ENCODE measurements around the gene SIGLEC14. TPM values are rescaled to one million over a fixed set of nuclear protein-coding genes. Genes with fewer than 3 reads are reported as not detected.
"Not testable (repeated sequence)": the region's sequence is repeated elsewhere in the genome, so short reads cannot be mapped to it uniquely, and the experiment has no call there.

Gene SIGLEC14, protein sequence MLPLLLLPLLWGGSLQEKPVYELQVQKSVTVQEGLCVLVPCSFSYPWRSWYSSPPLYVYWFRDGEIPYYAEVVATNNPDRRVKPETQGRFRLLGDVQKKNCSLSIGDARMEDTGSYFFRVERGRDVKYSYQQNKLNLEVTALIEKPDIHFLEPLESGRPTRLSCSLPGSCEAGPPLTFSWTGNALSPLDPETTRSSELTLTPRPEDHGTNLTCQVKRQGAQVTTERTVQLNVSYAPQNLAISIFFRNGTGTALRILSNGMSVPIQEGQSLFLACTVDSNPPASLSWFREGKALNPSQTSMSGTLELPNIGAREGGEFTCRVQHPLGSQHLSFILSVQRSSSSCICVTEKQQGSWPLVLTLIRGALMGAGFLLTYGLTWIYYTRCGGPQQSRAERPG
- total RNA-seq (not detected), polyA plus RNA-seq (under 1 TPM in 2 of 4 donors, not detected in 2; 0.08 to 0.18 TPM)

GRCh38 chr19:51646730-51647129, at the start of gene SIGLEC14:
Gene SIGLEC14 (minus strand): TSS chr19:51646825. CDS start chr19:51646759, 66 bp downstream.
- not testable (repeated sequence) for H3K27ac Mint-ChIP-seq; H3K9me3 ChIP-seq (ENCODE audit: control insufficient read depth in 2 of 2, low read length in 2 of 2); H3K9me3 Mint-ChIP-seq; H3K36me3 Mint-ChIP-seq; DNase-seq; H3K4me3 Mint-ChIP-seq; H3K36me3 ChIP-seq (ENCODE audit: control insufficient read depth, insufficient read depth, low read length); H3K4me1 ChIP-seq (ENCODE audit: control insufficient read depth, insufficient read depth, low read length, poor library complexity, severe bottlenecking); H3K27me3 Mint-ChIP-seq; ATAC-seq (ENCODE audit: low read depth in 2 of 2); H3K4me1 Mint-ChIP-seq; H3K27ac ChIP-seq (ENCODE audit: insufficient read depth, low read length, poor library complexity, severe bottlenecking); H3K4me3 ChIP-seq (ENCODE audit: low read depth, low read length); H3K27me3 ChIP-seq (ENCODE audit: control insufficient read depth, insufficient read depth, low read length)

- H3K4me1 ChIP-seq (ENCODE audit: control insufficient read depth, insufficient read depth, low read length, poor library complexity, severe bottlenecking), result peaks cover 4% of the 10 kb centered on the region
- H3K4me1 Mint-ChIP-seq, result peaks cover 0 to 8% (median 0%) of the 10 kb centered on the region in 4 donors
- no peaks in the 10 kb centered on the region for H3K36me3 Mint-ChIP-seq
- H3K27me3 Mint-ChIP-seq, result peaks cover 7% of the 10 kb centered on the region
- ATAC-seq (ENCODE audit: low read depth in 2 of 2) (no peak), DNase-seq (no peak)
- no peaks in the 10 kb centered on the region for H3K36me3 ChIP-seq (ENCODE audit: control insufficient read depth, insufficient read depth, low read length)
- peak overlapping the region in 1 of 3 donors; percentile 6 for H3K27ac Mint-ChIP-seq
- H3K9me3 ChIP-seq (ENCODE audit: control insufficient read depth in 2 of 2, low read length in 2 of 2), result no peaks in the 10 kb centered on the region
- no peak overlapping the region for H3K27ac ChIP-seq (ENCODE audit: insufficient read depth, low read length, poor library complexity, severe bottlenecking)
- H3K4me3 ChIP-seq (ENCODE audit: low read depth, low read length), result no peak overlapping the region
- H3K27me3 ChIP-seq (ENCODE audit: control insufficient read depth, insufficient read depth, low read length), result no peaks in the 10 kb centered on the region
- peak overlapping the region in 2 of 4 donors; percentile 51 to 69 for H3K4me3 Mint-ChIP-seq
- H3K9me3 Mint-ChIP-seq, result no peaks in the 10 kb centered on the region
Measured at GRCh38 chr19:51695702-51696315, 49.2 kb upstream of the SIGLEC14 start.

GRCh38 chr19:51695088-51695487, 48.5 kb upstream of the SIGLEC14 start:
- Histone ChIP-seq H3K4me1 (ENCODE audit: control insufficient read depth, insufficient read depth, low read length, poor library complexity, severe bottlenecking) (peaks cover 11% of the 10 kb centered on the region), H3K36me3 (ENCODE audit: control insufficient read depth, insufficient read depth, low read length) (no peaks in the 10 kb centered on the region), H3K9me3 (ENCODE audit: control insufficient read depth in 2 of 2, low read length in 2 of 2) (no peaks in the 10 kb centered on the region), H3K27ac (ENCODE audit: insufficient read depth, low read length, poor library complexity, severe bottlenecking) (no peak overlapping the region), H3K4me3 (ENCODE audit: low read depth, low read length) (no peak overlapping the region), H3K27me3 (ENCODE audit: control insufficient read depth, insufficient read depth, low read length) (no peaks in the 10 kb centered on the region)
- Mint-ChIP-seq H3K4me1 (peaks cover 0 to 10% (median 0%) of the 10 kb centered on the region in 4 donors), H3K27me3 (no peaks in the 10 kb centered on the region), H3K9me3 (no peaks in the 10 kb centered on the region), H3K4me3 (no peak overlapping the region), H3K27ac (no peak overlapping the region), H3K36me3 (no peaks in the 10 kb centered on the region)
- DNase-seq, result no peak
- no peak for ATAC-seq (ENCODE audit: low read depth in 2 of 2)

DNA sequence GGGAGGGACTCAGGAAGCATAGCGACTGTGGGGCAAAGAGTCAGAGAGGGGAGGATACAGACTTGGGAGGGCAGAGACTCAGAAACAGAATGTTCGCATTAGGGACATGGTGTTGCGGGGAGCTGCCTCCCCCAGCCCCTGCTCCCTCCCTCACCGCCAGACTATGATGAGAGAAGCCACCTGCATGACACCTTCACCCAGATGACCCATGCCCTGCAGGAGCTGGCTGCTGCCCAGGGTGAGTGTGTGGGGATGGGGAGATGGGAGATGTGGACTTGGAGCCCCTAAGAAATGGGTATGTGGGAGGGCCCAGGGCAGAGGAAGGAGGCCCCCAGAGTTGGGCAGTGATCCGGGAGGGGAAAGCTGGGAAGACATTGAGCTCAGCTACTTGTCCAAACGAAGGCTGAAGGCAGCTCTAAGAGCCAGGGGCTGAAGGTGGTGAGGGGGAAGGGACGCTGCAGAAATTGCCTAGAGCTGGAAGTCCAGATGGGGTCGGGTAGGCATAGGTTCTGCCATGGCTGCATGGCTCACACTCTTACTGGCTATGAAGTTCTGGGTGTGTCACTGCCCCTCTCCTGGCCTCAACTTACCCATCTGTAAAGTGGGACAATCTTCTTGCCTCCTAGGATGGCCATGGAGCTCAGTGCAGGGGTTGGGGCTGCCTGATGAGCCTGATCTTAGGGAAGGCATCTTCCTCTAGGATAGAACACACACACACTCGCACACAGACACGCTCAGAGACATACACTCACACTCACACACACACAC, 47.9 kb upstream of the SIGLEC14 start:
- Histone ChIP-seq H3K36me3 (ENCODE audit: control insufficient read depth, insufficient read depth, low read length) (no peaks in the 10 kb centered on the region), H3K9me3 (ENCODE audit: control insufficient read depth in 2 of 2, low read length in 2 of 2) (no peaks in the 10 kb centered on the region), H3K27ac (ENCODE audit: insufficient read depth, low read length, poor library complexity, severe bottlenecking) (no peak overlapping the region), H3K27me3 (ENCODE audit: control insufficient read depth, insufficient read depth, low read length) (no peaks in the 10 kb centered on the region), H3K4me1 (ENCODE audit: control insufficient read depth, insufficient read depth, low read length, poor library complexity, severe bottlenecking) (peaks cover 16% of the 10 kb centered on the region), H3K4me3 (ENCODE audit: low read depth, low read length) (no peak overlapping the region)
- H3K36me3 Mint-ChIP-seq, result no peaks in the 10 kb centered on the region
- ATAC-seq (ENCODE audit: low read depth in 2 of 2) (no peak), DNase-seq (no peak)
- H3K27ac Mint-ChIP-seq, result peak overlapping the region in 1 of 3 donors; percentile 75
- H3K9me3 Mint-ChIP-seq, result no peaks in the 10 kb centered on the region
- H3K27me3 Mint-ChIP-seq, result no peaks in the 10 kb centered on the region
- peak overlapping the region in 1 of 4 donors; percentile 20 for H3K4me3 Mint-ChIP-seq
- peaks cover 0 to 13% (median 0%) of the 10 kb centered on the region in 4 donors for H3K4me1 Mint-ChIP-seq

DNA sequence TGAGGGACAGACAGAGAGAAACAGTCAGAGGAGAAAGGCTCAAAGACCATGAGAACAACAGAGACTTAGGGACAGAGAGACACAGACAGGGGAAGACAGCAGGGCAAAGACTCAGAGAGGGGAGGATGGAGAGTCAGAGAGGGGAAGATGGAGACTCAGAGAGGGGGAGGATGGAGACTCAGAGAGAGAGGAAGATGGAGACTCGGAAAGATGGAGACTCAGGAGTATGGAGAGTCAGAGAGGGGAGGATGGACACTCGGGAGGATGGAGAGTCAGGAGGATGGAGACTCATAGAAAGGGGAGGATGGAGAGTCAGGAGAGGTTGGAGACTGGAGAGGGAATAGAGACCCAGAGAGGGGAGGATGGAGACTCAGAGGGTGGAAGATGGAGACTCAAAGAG, 47.2 kb upstream of the SIGLEC14 start:
- no peak for DNase-seq
- Mint-ChIP-seq H3K36me3 (no peaks in the 10 kb centered on the region), H3K9me3 (no peaks in the 10 kb centered on the region), H3K4me1 (peaks cover 0 to 13% (median 0%) of the 10 kb centered on the region in 4 donors), H3K27ac (peak overlapping the region in 1 of 3 donors; percentile 75), H3K4me3 (peak overlapping the region in 2 of 4 donors; percentile 14 to 20), H3K27me3 (peaks cover under 1% of the 10 kb centered on the region)
- H3K4me1 ChIP-seq (ENCODE audit: control insufficient read depth, insufficient read depth, low read length, poor library complexity, severe bottlenecking), result peaks cover 16% of the 10 kb centered on the region
- no peaks in the 10 kb centered on the region for H3K9me3 ChIP-seq (ENCODE audit: control insufficient read depth in 2 of 2, low read length in 2 of 2)
- H3K27me3 ChIP-seq (ENCODE audit: control insufficient read depth, insufficient read depth, low read length), result no peaks in the 10 kb centered on the region
- no peak overlapping the region for H3K27ac ChIP-seq (ENCODE audit: insufficient read depth, low read length, poor library complexity, severe bottlenecking)
- H3K4me3 ChIP-seq (ENCODE audit: low read depth, low read length), result no peak overlapping the region
- no peaks in the 10 kb centered on the region for H3K36me3 ChIP-seq (ENCODE audit: control insufficient read depth, insufficient read depth, low read length)
- no peak for ATAC-seq (ENCODE audit: low read depth in 2 of 2)

GRCh38 chr19:51693260-51693659, 46.6 kb upstream of the SIGLEC14 start, which contains the start of gene SPACA6:
Gene SPACA6 (plus strand): TSS chr19:51693330. CDS start chr19:51693527, 197 bp downstream.
- Mint-ChIP-seq H3K27me3 (peaks cover 6% of the 10 kb centered on the region), H3K27ac (peak within 1 kb of the TSS in 1 of 3 donors; percentile 75), H3K4me1 (peaks cover 0 to 19% (median 0%) of the 10 kb centered on the region in 4 donors), H3K9me3 (peaks cover 0 to 1% (median 0%) of the 10 kb centered on the region in 7 donors), H3K36me3 (no peaks in the 10 kb centered on the region), H3K4me3 (peak within 1 kb of the TSS; percentile 20 to 67 (median 35))
- Histone ChIP-seq H3K9me3 (ENCODE audit: control insufficient read depth in 2 of 2, low read length in 2 of 2) (no peaks in the 10 kb centered on the region), H3K4me3 (ENCODE audit: low read depth, low read length) (no peak within 1 kb of the TSS), H3K27me3 (ENCODE audit: control insufficient read depth, insufficient read depth, low read length) (no peaks in the 10 kb centered on the region), H3K4me1 (ENCODE audit: control insufficient read depth, insufficient read depth, low read length, poor library complexity, severe bottlenecking) (peaks cover 16% of the 10 kb centered on the region), H3K36me3 (ENCODE audit: control insufficient read depth, insufficient read depth, low read length) (no peaks in the 10 kb centered on the region), H3K27ac (ENCODE audit: insufficient read depth, low read length, poor library complexity, severe bottlenecking) (no peak within 1 kb of the TSS)
- ATAC-seq (ENCODE audit: low read depth in 2 of 2) (no peak), DNase-seq (no peak)

- ATAC-seq (ENCODE audit: low read depth in 2 of 2) (no peak), DNase-seq (no peak)
- Histone ChIP-seq H3K27ac (ENCODE audit: insufficient read depth, low read length, poor library complexity, severe bottlenecking) (no peak overlapping the region), H3K27me3 (ENCODE audit: control insufficient read depth, insufficient read depth, low read length) (no peaks in the 10 kb centered on the region), H3K36me3 (ENCODE audit: control insufficient read depth, insufficient read depth, low read length) (no peaks in the 10 kb centered on the region), H3K9me3 (ENCODE audit: control insufficient read depth in 2 of 2, low read length in 2 of 2) (no peaks in the 10 kb centered on the region), H3K4me3 (ENCODE audit: low read depth, low read length) (no peak overlapping the region), H3K4me1 (ENCODE audit: control insufficient read depth, insufficient read depth, low read length, poor library complexity, severe bottlenecking) (peaks cover 16% of the 10 kb centered on the region)
- Mint-ChIP-seq H3K4me1 (peaks cover 0 to 22% (median 0%) of the 10 kb centered on the region in 4 donors), H3K9me3 (peaks cover 0 to 2% (median 0%) of the 10 kb centered on the region in 7 donors), H3K4me3 (peak overlapping the region in 2 of 4 donors; percentile 38 to 67), H3K36me3 (no peaks in the 10 kb centered on the region), H3K27me3 (peaks cover 11% of the 10 kb centered on the region), H3K27ac (no peak overlapping the region)
Measured at GRCh38 chr19:51692468-51692867, 45.8 kb upstream of the SIGLEC14 start.
